Stomach smooth muscle (tissue), 2 donors: Measurements from ENCODE around the gene CHST8.

ENCODE experiments used
- H3K27ac ChIP-seq: one replicate; pipeline ENCODE4 v1.7.0; 2013; ENCODE audit warnings: mild to moderate bottlenecking, low read length, inconsistent platforms
- H3K27me3 ChIP-seq, 2 donors: one replicate each; pipeline ENCODE4 v1.7.0; 2013; ENCODE audit warnings: low read length in 2 of 2; ENCODE audit not compliant: insufficient read depth in 2 of 2, control insufficient read depth in 1 of 2
- H3K36me3 ChIP-seq, 2 donors: one replicate each; pipeline ENCODE4 v1.7.0; 2013; ENCODE audit warnings: low read length in 2 of 2; ENCODE audit not compliant: control insufficient read depth in 2 of 2, insufficient read depth in 2 of 2
- H3K4me1 ChIP-seq: one replicate; pipeline ENCODE4 v1.7.0; 2013; ENCODE audit warnings: low read length; ENCODE audit not compliant: control insufficient read depth, insufficient read depth
- H3K4me3 ChIP-seq, 2 donors: one replicate each; pipeline ENCODE4 v1.7.0; 2013; ENCODE audit warnings: low read length in 2 of 2
- H3K9ac ChIP-seq, 2 donors: one replicate each; pipeline ENCODE4 v1.7.0; 2013; ENCODE audit warnings: low read length in 2 of 2, mild to moderate bottlenecking in 1 of 2
- H3K9me3 ChIP-seq, 2 donors: one replicate each; pipeline ENCODE4 v1.7.0; 2013; ENCODE audit warnings: low read length in 2 of 2; ENCODE audit not compliant: control insufficient read depth in 2 of 2
- donor health status: healthy.
- donor health status: Pancreatic carcinoma.

Gene CHST8

DNA sequence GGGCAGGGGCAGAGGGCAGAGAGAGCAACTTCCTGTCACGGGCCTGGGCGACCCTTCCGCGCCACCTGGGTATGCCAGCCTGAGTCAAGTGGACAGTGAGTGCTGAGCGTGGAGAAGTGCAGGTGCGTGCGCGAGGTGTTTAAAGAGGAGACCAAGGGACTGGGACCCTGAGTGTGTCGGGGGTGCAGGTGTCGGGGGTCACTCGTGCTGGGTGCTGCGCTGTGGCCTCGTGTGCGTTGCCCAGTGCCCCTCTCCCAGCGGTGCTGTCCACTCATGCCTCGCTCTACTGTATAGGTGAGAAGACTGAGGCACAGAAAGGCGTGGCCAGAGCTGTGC, 156.0 kb downstream of the CHST8 start:
- no peak overlapping the region for H3K9ac ChIP-seq
- no peak overlapping the region for H3K4me3 ChIP-seq
- H3K4me1 ChIP-seq = peaks cover 9% of the 10 kb centered on the region
- H3K27me3 ChIP-seq = peaks cover 25 to 34% of the 10 kb centered on the region in 2 donors
- no peaks in the 10 kb centered on the region for H3K36me3 ChIP-seq
- H3K27ac ChIP-seq = no peak overlapping the region
- H3K9me3 ChIP-seq = no peaks in the 10 kb centered on the region

DNA sequence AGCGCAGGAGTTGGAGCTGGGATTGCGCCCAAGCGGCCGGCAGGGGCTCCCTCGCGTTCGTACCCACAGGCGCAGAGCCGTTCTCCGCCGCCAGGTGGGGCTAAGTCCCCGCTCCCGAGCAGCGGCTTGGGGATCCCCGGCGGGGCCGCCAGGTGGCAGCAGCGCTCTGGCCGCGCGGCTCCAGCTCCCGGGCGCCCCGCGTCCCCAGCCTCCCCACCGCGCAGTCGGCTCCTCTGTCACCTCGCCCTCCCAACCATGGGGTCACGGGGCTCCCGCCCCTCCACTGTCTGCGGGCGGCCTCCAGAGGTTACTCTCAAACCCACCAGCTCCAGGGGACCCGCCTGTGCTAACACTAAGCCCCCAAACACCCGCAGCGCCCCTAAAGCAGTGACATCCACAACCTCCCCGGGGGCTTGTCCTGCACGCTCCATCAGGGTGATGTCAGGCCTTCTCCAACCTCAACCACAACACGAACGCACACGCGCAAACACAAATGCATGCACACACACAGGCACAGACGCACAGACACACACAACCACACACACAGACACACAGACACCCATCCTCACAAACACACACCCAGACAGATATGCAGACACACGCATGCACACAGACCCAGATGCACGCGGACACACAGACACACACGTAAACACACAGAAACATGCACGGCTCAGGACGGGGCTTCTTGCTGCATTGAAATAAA, 156.5 kb downstream of the CHST8 start:
- Histone ChIP-seq H3K36me3 (no peaks in the 10 kb centered on the region), H3K9ac (no peak overlapping the region), H3K9me3 (no peaks in the 10 kb centered on the region), H3K27ac (no peak overlapping the region), H3K4me1 (peaks cover 9% of the 10 kb centered on the region), H3K4me3 (peak overlapping the region in 1 of 2 donors; percentile 44), H3K27me3 (peaks cover 25 to 36% of the 10 kb centered on the region in 2 donors)

- Histone ChIP-seq H3K36me3 (no peaks in the 10 kb centered on the region), H3K27me3 (peaks cover 25 to 36% of the 10 kb centered on the region in 2 donors), H3K9ac (no peak overlapping the region), H3K4me3 (no peak overlapping the region), H3K4me1 (peaks cover 9% of the 10 kb centered on the region), H3K27ac (no peak overlapping the region), H3K9me3 (no peaks in the 10 kb centered on the region)
Observed at GRCh38 chr19:33779849-33780248, 158.1 kb downstream of the CHST8 start.

GRCh38 chr19:33780251-33780650, 158.5 kb downstream of the CHST8 start:
- Histone ChIP-seq H3K4me3 (no peak overlapping the region), H3K4me1 (peaks cover 9% of the 10 kb centered on the region), H3K9ac (no peak overlapping the region), H3K9me3 (no peaks in the 10 kb centered on the region), H3K36me3 (no peaks in the 10 kb centered on the region), H3K27ac (no peak overlapping the region), H3K27me3 (peaks cover 25 to 36% of the 10 kb centered on the region in 2 donors)

DNA sequence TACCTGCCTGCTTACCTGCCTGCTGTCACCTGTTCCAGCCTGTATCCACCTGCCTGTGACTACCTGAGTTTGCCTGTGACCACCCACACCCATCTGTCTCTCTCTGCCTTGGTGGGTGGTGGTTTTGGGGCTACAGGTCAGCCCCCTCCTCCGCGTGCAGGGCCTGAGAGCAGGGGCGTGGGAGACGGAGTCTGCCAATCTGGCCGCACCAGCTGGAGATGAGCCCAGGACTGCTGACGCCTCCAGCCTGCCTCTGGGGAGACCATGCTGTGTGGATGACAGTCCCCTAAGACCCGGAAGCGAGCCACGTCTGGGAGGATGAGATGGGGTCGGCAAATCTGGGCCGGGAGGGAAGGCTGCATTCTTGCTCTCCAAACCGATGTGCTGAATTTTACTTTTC, 159.0 kb downstream of the CHST8 start:
- Histone ChIP-seq H3K9ac (no peak overlapping the region), H3K4me3 (no peak overlapping the region), H3K36me3 (no peaks in the 10 kb centered on the region), H3K27me3 (peaks cover 25 to 33% of the 10 kb centered on the region in 2 donors), H3K4me1 (peaks cover 9% of the 10 kb centered on the region), H3K27ac (no peak overlapping the region), H3K9me3 (no peaks in the 10 kb centered on the region)

DNA sequence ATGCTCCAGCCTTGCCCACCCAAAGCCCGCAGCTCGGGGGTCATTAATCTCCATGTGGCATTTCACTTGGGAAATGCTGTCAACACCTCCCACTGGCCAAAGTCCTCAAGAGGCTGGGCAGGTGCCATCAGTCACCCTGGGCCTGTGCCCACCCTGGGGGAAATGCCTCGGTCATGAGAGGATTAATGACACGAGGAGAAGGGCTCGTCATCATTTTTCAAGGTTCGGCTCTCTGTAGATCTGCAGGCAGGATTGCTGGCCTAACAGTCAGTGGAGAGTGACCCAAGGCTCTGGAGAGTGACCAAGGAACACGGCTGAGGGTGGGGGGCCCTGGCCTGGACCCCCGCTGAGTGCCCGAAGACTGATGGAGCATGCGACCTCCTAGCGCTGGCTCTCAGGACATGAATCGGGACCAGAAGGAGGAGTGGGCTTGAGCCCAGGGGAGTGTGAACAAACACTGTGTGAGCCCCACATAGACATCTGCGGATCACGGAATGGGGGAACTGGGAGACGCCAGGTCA, 159.7 kb downstream of the CHST8 start:
- no peak overlapping the region for H3K4me3 ChIP-seq
- no peak overlapping the region for H3K9ac ChIP-seq
- H3K27me3 ChIP-seq = peaks cover 25 to 31% of the 10 kb centered on the region in 2 donors
- no peaks in the 10 kb centered on the region for H3K36me3 ChIP-seq
- peaks cover 9% of the 10 kb centered on the region for H3K4me1 ChIP-seq
- H3K27ac ChIP-seq = no peak overlapping the region
- H3K9me3 ChIP-seq = no peaks in the 10 kb centered on the region

GRCh38 chr19:33781996-33782395, 160.2 kb downstream of the CHST8 start:
- Histone ChIP-seq H3K36me3 (no peaks in the 10 kb centered on the region), H3K4me1 (peaks cover 9% of the 10 kb centered on the region), H3K4me3 (no peak overlapping the region), H3K9ac (no peak overlapping the region), H3K27me3 (peaks cover 26 to 29% of the 10 kb centered on the region in 2 donors), H3K27ac (no peak overlapping the region), H3K9me3 (no peaks in the 10 kb centered on the region)

DNA sequence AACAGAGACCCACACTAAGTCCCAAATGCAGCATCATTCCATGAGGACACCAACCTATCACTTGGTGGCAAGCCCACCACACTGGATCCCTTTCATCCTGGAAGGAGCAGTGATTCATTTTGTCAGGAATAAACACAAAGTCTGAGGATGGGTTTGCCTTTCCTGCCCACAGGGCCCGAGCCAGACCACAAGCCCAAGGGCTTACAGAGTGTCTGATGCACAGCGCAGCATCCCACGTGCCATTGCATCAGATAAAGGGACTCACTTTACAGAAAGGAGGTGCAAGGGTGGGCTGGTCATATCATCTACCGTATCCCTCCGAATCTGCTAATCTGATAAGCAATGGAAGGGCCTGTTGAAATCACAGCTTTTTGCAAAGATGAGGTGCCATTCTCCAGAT, 162.7 kb downstream of the CHST8 start:
- peaks cover 16 to 21% of the 10 kb centered on the region in 2 donors for H3K27me3 ChIP-seq
- no peak overlapping the region for H3K27ac ChIP-seq
- H3K4me1 ChIP-seq = no peaks in the 10 kb centered on the region
- no peak overlapping the region for H3K4me3 ChIP-seq
- H3K9ac ChIP-seq = no peak overlapping the region
- H3K36me3 ChIP-seq = no peaks in the 10 kb centered on the region
- H3K9me3 ChIP-seq = no peaks in the 10 kb centered on the region

DNA sequence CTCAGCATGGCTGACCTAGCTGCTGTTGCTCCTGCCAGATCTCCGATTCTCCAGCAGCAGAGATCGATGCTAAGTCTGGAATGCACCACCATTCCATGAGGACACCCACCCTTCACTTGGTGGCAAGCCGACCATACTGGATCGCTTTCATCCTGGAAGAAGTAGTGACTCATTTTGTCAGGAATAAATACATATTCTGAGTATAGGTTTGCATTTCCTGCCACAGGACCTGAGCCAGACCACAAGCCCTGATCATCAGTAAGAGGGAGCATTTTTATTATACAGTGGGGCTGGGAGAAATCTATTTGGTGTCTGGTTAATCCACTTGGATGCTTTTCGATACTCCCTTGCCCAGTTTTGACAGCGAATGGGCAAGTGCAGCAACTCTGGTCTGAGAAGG, 164.0 kb downstream of the CHST8 start:
- Histone ChIP-seq H3K4me1 (no peaks in the 10 kb centered on the region), H3K36me3 (no peaks in the 10 kb centered on the region), H3K27me3 (peaks cover 5 to 13% of the 10 kb centered on the region in 2 donors), H3K9me3 (no peaks in the 10 kb centered on the region), H3K4me3 (no peak overlapping the region), H3K9ac (no peak overlapping the region), H3K27ac (no peak overlapping the region)

- H3K9ac ChIP-seq = no peak overlapping the region
- no peak overlapping the region for H3K27ac ChIP-seq
- H3K36me3 ChIP-seq = no peaks in the 10 kb centered on the region
- H3K4me1 ChIP-seq = no peaks in the 10 kb centered on the region
- H3K9me3 ChIP-seq = no peaks in the 10 kb centered on the region
- peaks cover 4% of the 10 kb centered on the region in 2 donors for H3K27me3 ChIP-seq
- no peak overlapping the region for H3K4me3 ChIP-seq
Observed at GRCh38 chr19:33788676-33789075, 166.9 kb downstream of the CHST8 start.

DNA sequence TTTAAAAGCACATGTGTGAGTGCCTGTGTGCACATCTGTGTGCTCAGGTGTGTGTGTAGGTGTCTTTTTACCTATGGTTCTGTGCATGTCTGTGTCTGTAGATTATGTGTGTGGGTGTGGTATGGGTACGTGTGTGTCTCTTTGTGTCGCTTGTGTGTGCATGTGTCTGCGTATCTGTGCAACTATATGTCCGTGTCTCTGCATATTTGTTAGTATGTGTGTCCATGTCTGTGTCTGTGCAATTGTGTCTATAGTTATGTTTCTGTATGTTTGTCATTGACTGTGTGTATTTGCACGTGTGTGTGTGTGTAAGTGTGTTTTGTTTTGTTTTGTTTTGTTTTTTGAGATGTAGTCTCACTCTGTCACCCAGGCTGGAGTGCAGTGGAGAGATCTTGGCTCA, 167.6 kb downstream of the CHST8 start:
- H3K27ac ChIP-seq = no peak overlapping the region
- H3K4me1 ChIP-seq = peaks cover 2% of the 10 kb centered on the region
- no peak overlapping the region for H3K9ac ChIP-seq
- H3K4me3 ChIP-seq = no peak overlapping the region
- H3K36me3 ChIP-seq = no peaks in the 10 kb centered on the region
- peaks cover 4% of the 10 kb centered on the region in 2 donors for H3K27me3 ChIP-seq
- no peaks in the 10 kb centered on the region for H3K9me3 ChIP-seq
